CD4-positive, alpha-beta T cell treated with Interleukin-4 for 1 hour (primary cell): ENCODE results near the gene AIRE.
"Not testable (repeated sequence)": the region's sequence is repeated elsewhere in the genome, so short reads cannot be mapped to it uniquely, and the experiment has no call there.

Source experiments
- DNase-seq, 2 donors: peaks; one replicate each; pipeline ENCODE4 v3.0.0-alpha.2; 2020 to 2022

AIRE gene

DNA sequence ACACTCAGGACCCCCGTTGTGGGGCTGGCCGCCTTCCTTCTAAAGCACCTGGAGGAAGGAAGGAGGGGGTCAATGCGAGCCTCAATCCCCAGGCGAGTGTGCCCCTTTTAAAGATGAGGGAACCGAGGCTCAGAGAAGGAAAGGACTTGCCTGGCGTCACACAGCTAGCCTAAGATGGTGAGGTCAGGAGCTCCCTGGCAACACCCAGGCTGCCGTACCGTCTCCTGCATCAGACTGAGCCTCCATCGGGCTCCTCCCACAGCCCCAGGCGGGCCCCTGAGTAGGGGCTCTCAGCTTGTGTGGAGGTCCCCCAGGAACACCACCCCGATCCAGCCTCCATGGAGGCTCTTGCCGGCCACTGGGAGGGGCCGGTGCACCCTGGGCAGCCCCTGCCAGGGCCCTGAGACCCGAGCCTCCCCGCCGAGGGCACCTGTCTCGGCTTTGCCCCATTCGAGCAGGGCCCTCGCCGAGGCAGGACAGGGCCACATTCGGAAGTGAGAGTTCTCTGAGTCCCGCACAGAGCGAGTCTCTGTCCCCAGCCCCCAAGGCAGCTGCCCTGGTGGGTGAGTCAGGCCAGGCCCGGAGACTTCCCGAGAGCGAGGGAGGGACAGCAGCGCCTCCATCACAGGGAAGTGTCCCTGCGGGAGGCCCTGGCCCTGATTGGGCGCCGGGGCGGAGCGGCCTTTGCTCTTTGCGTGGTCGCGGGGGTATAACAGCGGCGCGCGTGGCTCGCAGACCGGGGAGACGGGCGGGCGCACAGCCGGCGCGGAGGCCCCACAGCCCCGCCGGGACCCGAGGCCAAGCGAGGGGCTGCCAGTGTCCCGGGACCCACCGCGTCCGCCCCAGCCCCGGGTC, at the start of gene AIRE:
Gene AIRE (plus strand): TSS at position 739 of the 855 bp plus-strand sequence. CDS start 131 bp downstream, outside the sequence.
- DNase-seq: no peak

DNA sequence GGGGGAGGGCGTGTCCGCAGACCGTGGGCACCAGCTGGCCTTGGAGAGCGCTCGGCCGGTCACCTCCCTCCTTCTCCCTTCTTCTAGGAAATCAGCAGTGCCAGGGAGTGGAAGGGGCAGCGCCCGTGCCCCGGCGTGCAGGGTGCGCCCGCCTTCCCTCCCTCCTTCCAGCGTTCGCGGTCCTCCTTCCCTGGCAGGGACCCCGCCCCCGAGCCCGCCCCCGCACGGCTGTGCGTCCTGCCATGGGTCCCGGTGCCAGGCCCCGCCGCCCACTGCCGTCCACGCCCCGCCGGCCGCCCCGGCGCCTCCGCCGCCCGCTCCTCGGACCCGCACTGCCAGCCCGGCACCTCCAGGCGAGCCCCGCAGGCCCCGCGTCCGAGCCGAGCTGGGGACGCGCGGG, 45.3 kb upstream of the AIRE start:
- DNase-seq: not testable (repeated sequence)

DNA sequence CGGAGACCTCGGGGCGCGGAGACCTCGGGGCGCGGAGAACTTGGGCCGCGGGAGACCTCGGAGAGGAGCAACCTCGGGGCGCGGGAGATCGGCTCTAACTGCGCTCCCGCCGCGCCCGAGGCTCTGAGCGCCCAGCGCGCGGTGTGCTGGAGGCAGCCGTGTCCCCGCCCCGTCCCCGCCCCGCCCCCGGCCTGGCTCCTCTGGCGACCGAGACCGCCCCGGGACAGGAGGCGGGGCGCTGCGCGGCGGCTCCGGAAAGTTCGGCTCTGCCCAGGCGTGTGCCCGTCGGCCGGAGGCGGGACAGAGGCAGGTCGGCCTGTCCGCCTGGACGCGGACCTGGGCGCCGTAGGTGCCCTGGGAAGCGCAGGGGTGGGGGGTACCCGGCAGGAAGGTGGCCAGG, 44.8 kb upstream of the AIRE start, which contains the start of gene ICOSLG:
Gene ICOSLG (minus strand): TSS at position 102 of the 400 bp plus-strand sequence. CDS start 126 bp downstream, outside the sequence.
- not testable (repeated sequence) for DNase-seq

DNA sequence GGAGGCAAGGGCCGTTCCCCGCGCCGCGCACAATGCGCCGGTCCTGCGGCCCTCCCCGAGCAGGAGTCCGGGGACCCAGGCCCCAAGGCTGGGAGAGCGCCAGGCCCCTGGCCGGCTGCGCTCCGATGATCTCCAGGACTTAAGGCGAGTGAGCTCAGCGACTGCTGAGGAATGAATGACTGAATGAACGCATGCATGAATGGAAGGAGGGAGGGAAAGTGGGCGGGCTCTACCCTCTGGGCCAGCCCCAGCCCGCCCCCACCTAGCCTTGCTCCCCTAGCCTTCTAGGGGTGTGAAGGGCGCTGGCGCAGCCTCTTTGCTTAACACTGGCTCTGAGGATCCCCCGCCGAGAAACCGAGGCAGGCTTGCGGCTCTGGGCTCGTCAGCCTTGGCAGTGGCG, 44.4 kb upstream of the AIRE start:
- not testable (repeated sequence) for DNase-seq

DNA sequence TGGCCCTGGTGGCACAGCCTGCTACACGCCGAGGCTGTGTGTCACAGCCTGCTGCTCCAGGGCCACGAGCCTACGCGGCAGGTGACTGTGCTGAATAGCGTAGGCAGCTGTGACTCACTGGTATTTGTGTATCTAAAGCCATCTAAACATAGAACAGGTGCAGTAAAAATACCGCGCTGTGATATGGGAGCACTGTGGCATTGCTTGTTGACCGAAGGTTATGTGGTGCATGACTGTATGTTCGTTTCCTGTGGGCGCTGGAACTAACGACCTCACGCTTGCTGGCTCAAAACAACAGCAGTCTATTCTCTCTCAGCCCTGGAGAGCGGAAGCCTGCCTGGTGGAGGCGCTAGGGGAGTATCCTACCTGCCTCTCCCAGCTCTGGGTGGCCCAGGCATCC, 41.7 kb upstream of the AIRE start:
- DNase-seq: not testable (repeated sequence)

DNA sequence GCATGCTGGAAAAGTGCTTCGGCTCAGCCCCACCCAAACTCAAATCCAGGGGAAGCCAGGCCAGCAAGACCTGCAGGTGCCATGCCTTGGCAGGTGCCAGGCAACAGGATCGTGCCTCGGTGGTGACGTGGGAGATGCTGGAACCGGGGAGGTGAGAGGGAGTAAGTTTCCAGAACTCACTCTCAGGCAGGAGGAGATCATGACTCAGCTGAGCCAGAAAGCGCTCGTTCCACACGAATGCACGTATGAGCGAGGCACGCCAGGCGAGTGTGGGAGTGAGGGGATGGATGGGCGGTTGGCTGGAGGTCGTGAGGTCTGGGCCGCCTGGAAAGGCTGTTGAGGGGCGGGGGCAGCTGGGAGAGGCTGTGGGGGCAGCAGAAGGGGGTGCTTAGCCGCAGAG, 37.8 kb upstream of the AIRE start:
- not testable (repeated sequence) for DNase-seq

DNA sequence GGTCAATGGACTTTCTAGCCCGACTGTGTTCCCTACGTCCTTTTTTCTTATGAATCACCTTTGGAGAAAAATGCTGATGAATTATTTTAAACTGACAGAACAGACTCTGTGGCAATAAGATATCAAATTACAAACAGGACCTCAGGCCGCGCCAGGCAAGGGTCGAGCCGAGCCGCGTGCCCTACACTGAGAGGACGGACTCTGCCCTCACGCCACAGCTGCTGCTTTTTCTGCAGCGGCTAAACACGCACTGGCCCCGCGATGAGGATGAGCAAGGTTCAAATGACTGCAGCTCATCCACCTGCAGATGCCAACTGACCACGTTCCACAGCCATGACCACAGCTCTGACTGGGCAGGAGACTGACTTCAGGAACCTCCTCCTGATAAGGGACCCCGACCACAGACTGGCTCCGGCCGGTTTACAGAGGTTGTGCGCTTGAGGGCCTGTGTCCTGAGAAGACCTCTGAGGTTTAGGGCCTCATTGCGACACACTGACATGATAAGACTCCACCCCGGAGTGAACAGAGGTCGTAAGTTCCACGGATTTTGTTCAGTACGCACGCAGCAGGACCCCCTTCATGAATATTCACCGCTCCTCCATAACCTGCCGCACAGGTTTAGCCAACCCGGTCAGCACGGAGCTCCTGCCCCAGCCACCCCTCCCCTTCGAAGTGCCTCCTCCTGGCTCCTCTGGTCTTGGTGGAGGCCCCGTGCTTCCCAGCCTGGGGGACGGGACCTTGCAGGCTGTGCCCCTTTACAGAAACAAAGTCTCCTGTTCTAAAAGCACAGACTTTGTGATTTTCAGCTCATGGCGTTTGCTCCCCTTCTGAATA, 36.3 kb upstream of the AIRE start:
- DNase-seq: not testable (repeated sequence)

DNA sequence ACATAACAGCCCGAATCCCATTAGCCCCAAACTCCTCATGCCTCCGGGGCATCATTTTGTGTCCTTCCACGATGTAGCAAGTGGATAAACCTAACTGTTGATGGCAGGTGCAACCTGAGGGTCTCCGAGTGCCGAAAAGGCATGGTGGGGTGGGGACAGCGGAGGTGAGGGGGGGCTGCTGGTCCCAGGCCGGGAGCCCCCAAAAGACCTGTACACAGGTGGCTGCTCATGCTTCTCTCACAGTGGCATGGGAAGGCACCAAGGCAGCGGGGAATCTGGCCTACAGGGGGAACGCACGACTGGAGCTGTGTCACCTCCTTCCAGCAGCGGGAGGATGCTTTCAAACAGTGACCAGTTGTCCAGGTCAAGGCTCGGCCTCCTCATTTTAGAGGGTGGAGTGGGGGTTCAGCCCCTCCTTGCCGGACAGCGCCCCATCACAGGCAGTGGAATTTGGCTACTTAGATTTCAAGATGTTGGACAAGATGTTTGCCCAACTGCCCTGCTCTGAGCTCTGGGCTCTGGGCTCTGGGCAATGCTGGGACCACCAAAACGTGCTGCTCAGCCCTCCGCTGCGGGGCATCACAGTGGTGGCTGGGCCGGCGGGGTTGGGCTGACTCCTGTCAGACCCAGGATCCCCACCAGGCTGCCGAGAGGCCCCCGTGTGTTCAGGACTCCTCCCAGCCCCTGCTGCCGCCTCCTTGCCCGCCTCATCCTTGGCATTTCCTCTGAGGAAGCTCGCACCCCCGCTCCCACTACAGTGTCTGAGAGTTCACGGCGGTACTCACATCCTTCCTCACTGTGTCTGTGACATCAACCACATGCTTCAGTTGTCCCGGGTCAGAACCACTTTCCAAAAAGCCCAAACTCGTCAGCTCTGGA, 31.6 kb upstream of the AIRE start:
- DNase-seq: no peak

DNA sequence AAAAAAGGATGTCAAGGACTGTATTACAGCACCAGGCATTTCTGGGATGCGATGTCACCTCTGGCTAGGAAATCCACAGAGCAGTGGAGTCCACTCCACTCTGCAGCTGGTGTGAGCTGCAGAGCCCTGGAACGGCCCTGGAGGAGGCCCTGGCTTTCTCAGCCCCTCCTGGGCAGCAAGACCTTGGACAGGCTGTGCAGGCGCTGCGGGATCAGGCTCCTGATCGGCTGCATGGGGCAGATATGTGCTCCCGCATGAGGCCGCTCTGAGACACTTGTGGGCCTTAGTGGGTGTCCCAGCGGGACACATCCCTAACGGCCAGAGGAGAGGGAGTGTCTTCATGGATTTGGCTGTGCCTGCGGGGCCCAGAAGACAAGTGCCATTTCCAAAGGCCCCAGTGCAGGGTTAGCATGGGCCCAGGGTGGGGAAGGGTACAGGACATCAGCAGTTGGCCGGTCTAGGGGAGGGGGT, 30.1 kb upstream of the AIRE start:
- no peak for DNase-seq

DNA sequence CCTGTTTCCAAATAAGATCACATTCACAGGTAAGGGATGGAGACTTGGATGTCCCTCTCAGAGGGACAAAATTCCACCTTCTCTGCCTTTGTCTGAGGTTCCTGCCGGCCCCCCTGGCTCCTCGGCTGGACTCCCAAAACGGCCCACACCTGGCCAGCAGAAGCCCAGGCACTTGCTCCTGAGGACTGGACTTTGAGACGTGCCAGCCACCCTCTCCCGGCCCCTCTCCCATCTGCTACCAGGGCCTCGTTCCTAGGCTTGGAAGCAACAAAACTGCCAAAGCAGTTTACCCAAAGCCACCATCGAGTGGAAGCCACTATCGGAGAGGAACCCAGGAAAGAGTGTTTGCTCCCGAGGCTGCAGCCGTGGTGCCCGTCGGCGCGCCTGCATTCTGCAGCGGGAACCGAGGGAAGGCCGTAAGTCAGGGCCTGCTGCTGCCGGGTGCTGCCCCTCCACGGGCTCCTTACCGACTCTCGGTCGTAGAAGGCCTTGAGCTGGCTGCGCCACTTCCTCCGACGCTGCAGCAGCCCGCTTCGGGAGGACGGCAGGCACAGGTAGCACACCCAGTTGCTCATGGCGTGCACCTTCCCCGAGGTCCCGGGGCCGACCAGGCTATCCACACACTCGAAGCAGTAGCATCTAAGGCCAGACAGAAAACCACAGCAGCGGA, 27.5 kb upstream of the AIRE start:
- DNase-seq: no peak

DNA sequence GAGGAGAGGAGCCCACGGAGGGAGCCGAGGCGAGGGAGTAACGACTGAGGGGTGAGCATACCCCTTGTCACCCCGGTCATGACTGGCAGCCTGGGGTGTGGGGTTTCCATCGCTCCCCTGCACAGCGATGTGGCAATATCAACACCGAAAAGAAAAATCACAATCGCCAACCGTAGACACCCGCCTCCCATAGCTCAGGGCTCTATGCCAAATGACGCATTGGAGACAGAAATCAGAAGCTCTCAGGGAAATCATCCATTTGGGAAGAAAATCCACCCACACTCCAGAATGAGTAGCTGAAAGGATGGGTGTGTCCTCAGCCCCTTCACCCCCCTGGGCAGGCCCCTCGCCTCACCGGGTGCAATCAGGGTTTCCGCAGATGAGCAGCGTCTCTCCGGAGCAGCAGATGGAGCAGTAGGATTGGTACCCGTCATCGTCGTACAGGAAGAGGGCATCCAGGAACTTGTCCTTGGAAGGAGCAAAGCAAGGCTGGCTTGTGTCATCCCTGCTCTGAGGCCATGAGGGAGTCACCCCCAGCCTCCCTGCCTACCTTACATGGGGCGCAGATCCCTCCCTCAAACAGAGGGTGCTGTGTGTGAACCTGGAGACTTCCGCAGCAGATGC, 26.5 kb upstream of the AIRE start:
- DNase-seq: no peak

DNA sequence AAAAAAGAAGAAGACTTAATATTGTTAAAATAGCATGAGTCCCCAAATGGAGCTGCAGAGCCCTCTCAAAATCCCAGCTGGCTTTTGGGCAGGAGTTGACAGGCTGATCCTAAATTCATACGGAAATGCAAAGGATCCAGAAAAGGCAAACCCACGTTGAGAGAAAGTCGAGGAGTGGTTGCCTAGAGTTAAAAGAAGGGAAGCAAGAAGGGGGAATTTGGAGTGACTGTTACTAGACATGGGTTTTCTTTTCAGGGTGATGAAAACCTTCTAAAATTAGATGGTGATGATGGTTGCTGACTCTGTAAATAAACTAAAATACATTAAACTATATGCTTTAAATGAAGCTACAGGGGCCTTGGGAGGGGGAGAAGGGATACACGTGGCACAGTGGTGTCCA, 25.6 kb upstream of the AIRE start:
- no peak for DNase-seq

DNA sequence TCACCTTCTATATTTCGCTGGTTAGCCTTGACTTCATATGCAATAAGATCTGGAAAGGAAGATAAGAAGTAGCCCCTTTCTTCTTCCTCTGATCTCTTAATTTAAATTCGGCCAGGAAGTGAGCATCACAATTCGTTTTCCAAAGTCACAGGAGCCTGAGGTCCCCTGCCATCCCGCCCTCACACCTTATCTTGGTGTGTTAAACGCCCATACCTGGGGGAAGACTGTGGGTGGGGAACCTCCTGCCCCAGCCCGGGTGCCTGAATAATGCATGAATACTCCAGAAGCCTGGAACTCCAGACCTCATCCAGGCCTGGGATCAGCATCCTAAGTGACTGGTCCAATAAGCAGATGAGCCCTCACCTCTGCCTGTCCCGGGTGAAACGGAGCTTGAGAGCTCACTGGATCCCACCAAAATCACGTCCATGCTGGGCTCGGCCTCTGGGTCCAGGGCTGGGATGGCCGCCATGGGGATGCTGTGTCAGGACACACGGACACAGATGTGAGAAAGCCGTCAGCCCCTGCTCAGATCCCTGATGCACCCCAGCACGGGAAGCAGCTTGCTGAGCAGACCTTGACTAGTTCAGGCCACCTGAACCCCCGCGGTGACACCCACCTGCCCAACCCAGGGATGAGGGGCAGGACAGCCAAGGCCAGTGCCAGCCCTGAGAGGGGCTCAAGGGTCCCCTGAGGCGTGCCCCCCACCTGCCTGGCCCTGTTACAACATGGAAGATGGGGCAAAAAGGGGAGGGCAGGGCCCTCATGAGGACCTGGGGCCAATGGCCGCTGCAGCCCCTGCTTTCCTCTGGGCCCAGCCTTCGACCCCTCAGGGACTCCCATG, 24.7 kb upstream of the AIRE start:
- no peak for DNase-seq

DNA sequence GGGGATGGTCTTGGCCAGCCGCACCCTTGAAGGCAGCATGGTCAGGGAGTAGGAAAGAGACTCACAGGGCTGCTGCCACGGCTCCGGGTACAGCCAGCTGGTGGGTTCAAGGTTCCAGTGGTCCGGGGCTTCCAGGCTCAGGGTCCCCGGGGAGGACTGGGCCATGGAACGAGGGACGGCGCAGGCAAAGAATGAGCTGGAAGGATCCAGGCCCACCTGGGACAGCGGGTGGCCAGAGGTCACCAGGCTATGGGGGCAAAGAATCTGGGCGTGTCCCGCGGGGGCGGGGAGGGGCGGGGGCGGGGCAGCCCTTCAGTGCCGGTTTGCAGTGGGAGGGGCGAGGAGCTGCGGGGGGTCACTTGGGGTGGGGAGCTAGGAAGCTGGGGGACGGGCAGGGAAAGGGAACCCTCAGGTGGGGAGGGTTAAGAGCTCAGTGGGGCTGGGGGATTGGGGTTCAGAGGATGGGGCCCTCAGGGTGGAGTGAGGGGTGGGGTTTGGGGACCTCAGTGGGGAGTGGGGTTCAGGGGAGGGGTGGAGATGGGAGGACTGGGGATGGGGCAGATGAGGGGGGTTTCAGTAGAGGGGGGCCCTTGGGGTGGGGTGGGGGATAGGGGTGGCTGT, 23.9 kb upstream of the AIRE start, which contains the start of gene DNMT3L:
Gene DNMT3L (minus strand): TSS at position 223 of the 621 bp plus-strand sequence. CDS start 638 bp downstream, outside the sequence.
- no peak for DNase-seq

DNA sequence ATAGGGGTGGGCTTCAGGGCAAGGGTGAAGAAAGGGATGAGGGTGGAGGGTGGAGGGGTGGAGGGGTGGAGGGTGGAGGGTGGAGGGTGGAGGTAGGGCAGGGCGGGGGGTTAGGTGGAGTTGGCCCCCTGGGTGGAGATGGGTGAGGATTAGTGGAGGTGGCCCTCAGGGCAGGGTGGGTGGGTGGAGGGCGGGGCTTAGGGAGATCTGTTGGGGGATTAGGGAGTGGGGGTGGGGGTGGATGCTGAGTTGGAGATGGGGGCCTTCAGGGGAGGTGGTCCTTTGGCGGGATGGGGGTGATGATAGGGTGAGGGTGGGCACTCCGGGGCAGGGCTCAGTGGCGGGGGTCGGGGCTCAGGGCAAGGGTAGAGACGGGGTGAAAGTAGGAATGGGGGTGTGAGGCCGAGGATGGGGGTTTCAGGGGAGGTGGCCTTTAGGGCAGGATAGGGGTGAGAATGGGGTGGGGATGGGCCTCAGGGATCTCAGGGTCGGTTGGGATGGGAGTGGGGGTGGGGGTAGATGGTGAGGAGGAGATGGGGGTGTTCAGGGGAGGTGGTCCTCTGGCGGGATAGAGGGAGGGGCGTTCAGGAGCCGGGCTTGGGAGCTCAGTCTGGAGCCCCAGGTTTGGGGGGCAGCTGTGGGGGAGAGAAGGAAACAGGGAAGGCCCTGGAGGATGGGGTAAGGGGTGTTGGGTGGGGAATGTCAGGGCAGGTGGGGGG, 23.2 kb upstream of the AIRE start:
- no peak for DNase-seq

DNA sequence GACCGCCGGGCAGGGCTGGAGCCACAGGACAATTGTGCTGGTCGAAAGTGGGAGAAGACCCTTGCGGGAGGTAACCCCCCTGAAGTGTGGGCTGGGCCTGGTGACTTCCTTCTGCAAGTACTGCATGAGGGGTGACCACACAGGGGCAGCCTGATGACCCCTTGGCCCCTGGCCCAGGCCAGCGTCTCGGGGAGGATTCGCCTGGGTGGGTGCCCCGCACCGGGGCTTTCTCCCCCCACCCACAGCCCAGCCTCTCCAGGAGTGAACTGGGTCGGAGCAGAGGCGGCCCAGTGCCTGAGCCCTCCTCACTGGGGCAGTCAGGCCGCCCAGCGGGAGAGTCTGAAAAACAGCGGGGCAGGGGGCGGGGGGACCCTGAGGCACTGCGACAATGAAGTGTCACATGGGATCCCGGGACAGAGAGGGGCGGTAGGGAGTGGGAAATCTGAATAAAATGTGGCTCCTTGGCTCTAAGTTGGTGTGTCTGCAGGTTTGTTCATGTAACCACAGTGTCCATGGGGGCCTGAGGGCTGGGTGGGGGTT, 22.4 kb upstream of the AIRE start:
- DNase-seq: no peak

DNA sequence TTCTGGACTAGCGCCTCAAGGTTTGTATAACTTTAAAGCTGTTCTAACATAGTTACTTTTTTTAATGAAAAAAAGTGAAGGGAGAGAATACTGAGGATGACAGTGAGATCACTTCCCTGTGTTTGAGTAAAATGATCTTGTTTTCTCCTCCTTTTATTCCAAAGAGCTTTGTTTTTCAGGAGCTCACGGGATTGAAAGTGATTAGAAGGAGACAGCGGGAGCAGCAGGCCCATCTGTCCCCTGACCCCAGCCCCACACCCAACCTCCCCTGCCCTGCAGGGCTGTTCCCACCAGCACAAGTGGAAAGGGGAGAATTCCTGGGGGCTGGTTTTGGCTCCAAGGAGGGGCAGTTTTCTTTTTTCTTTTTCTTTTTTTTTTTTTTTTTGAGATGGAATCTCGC, 21.9 kb upstream of the AIRE start:
- no peak for DNase-seq

DNA sequence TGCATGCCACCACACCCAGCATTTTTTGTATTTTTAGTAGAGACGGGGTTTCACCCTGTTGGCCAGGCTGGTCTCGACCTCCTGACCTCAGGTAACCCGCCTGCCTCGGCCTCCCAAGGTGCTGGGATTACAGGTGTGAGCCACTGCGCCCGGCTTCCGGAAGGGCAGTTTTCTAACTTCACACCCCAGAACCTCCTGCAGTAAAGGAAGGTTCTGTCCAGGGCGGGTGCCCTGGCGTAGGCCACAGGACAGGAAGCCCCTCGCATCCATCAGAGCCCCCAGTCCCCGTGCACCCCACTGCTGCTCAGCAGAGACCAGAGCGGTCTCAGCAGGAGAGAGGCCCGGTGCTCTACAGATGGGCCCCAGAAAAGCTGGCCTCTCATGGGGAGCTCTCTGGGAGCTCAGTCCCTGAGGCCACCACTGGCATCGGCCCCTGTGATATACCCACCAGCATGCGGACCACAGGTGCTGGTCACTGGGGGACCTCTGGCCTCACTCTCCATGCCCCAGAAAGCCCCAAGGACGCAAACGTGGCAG, 19.9 kb upstream of the AIRE start:
- no peak for DNase-seq
